MM.1S (cell line): ENCODE measurements around the gene BUB3.

Experiments used
- DNase-seq: peaks from one replicate; pipeline ENCODE4 v3.0.0-alpha.2; 2015
- H2AFZ ChIP-seq: fragments of 300-600 bp; sonication (generic); 2 replicates; pipeline ENCODE4 v1.6.0; 2016; ENCODE audit warnings: antibody characterized with exemption, low read length
- H3F3A ChIP-seq: fragments of 300-600 bp; sonication (generic); 2 replicates; pipeline ENCODE4 v1.6.1; 2016; ENCODE audit warnings: mild to moderate bottlenecking, antibody characterized with exemption, low read length, moderate library complexity, mixed read lengths; ENCODE audit not compliant: insufficient read depth
- H3K27ac ChIP-seq: fragments of 300-600 bp; sonication (generic); 2 replicates; pipeline ENCODE4 v1.5.1; 2016; ENCODE audit warnings: mild to moderate bottlenecking, low read length
- H3K27me3 ChIP-seq: fragments of 300-600 bp; sonication (generic); replicated peaks from 2 replicates; pipeline ENCODE4 v1.6.0; 2016; ENCODE audit warnings: low read length; ENCODE audit not compliant: insufficient read depth
- H3K36me3 ChIP-seq: fragments of 300-600 bp; sonication (generic); replicated peaks from 2 replicates; pipeline ENCODE4 v1.6.1; 2016; ENCODE audit warnings: mild to moderate bottlenecking, low read length, mixed read lengths; ENCODE audit not compliant: insufficient read depth
- H3K4me1 ChIP-seq: fragments of 300-600 bp; sonication (generic); 2 replicates; pipeline ENCODE4 v1.6.1; 2016; ENCODE audit warnings: low read length, mixed read lengths
- H3K4me2 ChIP-seq: fragments of 300-600 bp; sonication (generic); 2 replicates; pipeline ENCODE4 v1.6.0; 2016; ENCODE audit warnings: low read depth, low read length
- H3K4me3 ChIP-seq: fragments of 300-600 bp; sonication (generic); 2 replicates; pipeline ENCODE4 v1.5.1; 2016; ENCODE audit warnings: low read length, mixed read lengths
- H3K79me2 ChIP-seq: fragments of 300-600 bp; sonication (generic); 2 replicates; pipeline ENCODE4 v1.6.1; 2016; ENCODE audit warnings: mixed run types, low read length, mixed read lengths
- H3K9ac ChIP-seq: fragments of 300-600 bp; sonication (generic); 2 replicates; pipeline ENCODE4 v1.6.1; 2016; ENCODE audit warnings: low read length, mixed read lengths
- H3K9me2 ChIP-seq: fragments of 300-600 bp; sonication (generic); replicated peaks from 2 replicates; pipeline ENCODE4 v1.6.1; 2016; ENCODE audit warnings: mild to moderate bottlenecking, low read length, mixed read lengths; ENCODE audit not compliant: insufficient read depth
- H3K9me3 ChIP-seq: fragments of 300-600 bp; sonication (generic); replicated peaks from 2 replicates; pipeline ENCODE4 v1.6.1; 2016; ENCODE audit warnings: mild to moderate bottlenecking, low read length, mixed read lengths; ENCODE audit not compliant: insufficient read depth
- H4K20me1 ChIP-seq: fragments of 300-600 bp; sonication (generic); 2 replicates; pipeline ENCODE4 v1.6.1; 2016; ENCODE audit warnings: mild to moderate bottlenecking, low read length, moderate library complexity, mixed read lengths; ENCODE audit not compliant: insufficient read depth
- CTCF ChIP-seq: fragments of 300-600 bp; sonication (generic); IDR thresholded peaks from 2 replicates; pipeline ENCODE4 v1.5.1; 2016; ENCODE audit warnings: antibody characterized with exemption, low read length, mixed read lengths
- EZH2 ChIP-seq: fragments of 300-600 bp; sonication (generic); optimal IDR thresholded peaks from 2 replicates; pipeline ENCODE3; 2017; ENCODE audit warnings: low read depth, mild to moderate bottlenecking, antibody characterized with exemption, low read length, mixed read lengths
- EZH2phosphoT487 ChIP-seq: fragments of 300-600 bp; sonication (generic); IDR thresholded peaks from 2 replicates; pipeline ENCODE4 v1.6.1; 2018; ENCODE audit warnings: antibody characterized with exemption, low read length

The BUB3 gene

GRCh38 chr10:123147635-123148413 lies 6.4 kb upstream of the BUB3 start, which contains the start of gene HMX2:
Gene HMX2 (plus strand): TSS chr10:123148136. CDS start chr10:123148379, 243 bp downstream.
- Histone ChIP-seq H3K27me3 (peaks cover 20% of the 10 kb centered on the region), H2AFZ (no peak within 1 kb of the TSS), H3K36me3 (no peaks in the 10 kb centered on the region), H3K9ac (no peak within 1 kb of the TSS), H3K79me2 (no peaks in the 10 kb centered on the region), H3K4me2 (no peak within 1 kb of the TSS), H4K20me1 (no peaks in the 10 kb centered on the region), H3F3A (no peaks in the 10 kb centered on the region), H3K9me2 (no peaks in the 10 kb centered on the region), H3K27ac (no peak within 1 kb of the TSS), H3K4me3 (no peak within 1 kb of the TSS), H3K9me3 (no peaks in the 10 kb centered on the region), H3K4me1 (no peaks in the 10 kb centered on the region)
- no peak for DNase-seq
- TF ChIP-seq EZH2, result no peak
- TF ChIP-seq EZH2phosphoT487, result no peak
- TF ChIP-seq CTCF, result no peak

GRCh38 chr10:123148414-123149161 lies 5.6 kb upstream of the BUB3 start:
- Histone ChIP-seq H3K79me2 (no peaks in the 10 kb centered on the region), H3K4me2 (no peak overlapping the region), H3K36me3 (no peaks in the 10 kb centered on the region), H3K9ac (no peak overlapping the region), H3K9me3 (no peaks in the 10 kb centered on the region), H4K20me1 (no peaks in the 10 kb centered on the region), H3K27ac (no peak overlapping the region), H3K9me2 (no peaks in the 10 kb centered on the region), H3K27me3 (peaks cover 20% of the 10 kb centered on the region), H2AFZ (no peak overlapping the region), H3F3A (no peaks in the 10 kb centered on the region), H3K4me1 (peaks cover 2% of the 10 kb centered on the region; the same call in 1 of the 2 replicates), H3K4me3 (no peak overlapping the region)
- TF ChIP-seq EZH2, result no peak
- no peak for TF ChIP-seq EZH2phosphoT487
- no peak for TF ChIP-seq CTCF
- DNase-seq, result no peak

- no peak for DNase-seq
- Histone ChIP-seq H3K9ac (no peak overlapping the region), H2AFZ (no peak overlapping the region), H4K20me1 (no peaks in the 10 kb centered on the region), H3K27me3 (peaks cover 19% of the 10 kb centered on the region), H3F3A (no peaks in the 10 kb centered on the region), H3K4me1 (peaks cover 5% of the 10 kb centered on the region; the same call in 1 of the 2 replicates), H3K9me2 (no peaks in the 10 kb centered on the region), H3K79me2 (peaks cover under 1% of the 10 kb centered on the region; the same call in 1 of the 2 replicates), H3K27ac (no peak overlapping the region), H3K4me3 (no peak overlapping the region), H3K9me3 (no peaks in the 10 kb centered on the region), H3K36me3 (no peaks in the 10 kb centered on the region), H3K4me2 (no peak overlapping the region)
- TF ChIP-seq CTCF, result no peak
- TF ChIP-seq EZH2phosphoT487, result no peak
- TF ChIP-seq EZH2, result no peak
These were observed 5.0 kb upstream of the BUB3 start for GRCh38 chr10:123149162-123149567.
